Lower leg skin (tissue), 4 donors: ENCODE data around the gene IL17RB. TPM values are rescaled to one million over a fixed set of nuclear protein-coding genes. Genes with fewer than 3 reads are reported as not detected.

Experiments used
- DNase-seq, 2 donors: peaks; one replicate each; pipeline ENCODE4 v3.0.0-alpha.2; 2019; ENCODE audit warnings: low spot score in 2 of 2
- H3K4me3 ChIP-seq: fragments of 200-600 bp; sonication (generic); 2 replicates; pipeline ENCODE4 v1.5.1; 2017; ENCODE audit warnings: mild to moderate bottlenecking, low read depth; ENCODE audit not compliant: poor library complexity, severe bottlenecking
- POLR2A ChIP-seq, 2 donors: fragments of 450-650 bp; IDR thresholded peaks; one replicate each; pipeline ENCODE4 v1.6.1; 2016 to 2017; ENCODE audit warnings: antibody characterized with exemption in 2 of 2, mild to moderate bottlenecking in 1 of 2, moderate library complexity in 1 of 2
- WGBS, 2 donors: methylation state at CpG; one replicate each; pipeline ENCODE4 v1.1.5; 2018; 5-methylcytosine and 5-hydroxymethylcytosine counted together
- intact Hi-C: fragments of 100-400 bp; cut with DNase I; formaldehyde crosslinking; loops from one replicate; pipeline ENCODE4 v1.15.0; 2023; ENCODE audit warnings: low total_unique reads
- total RNA-seq, 4 donors: library from RNA; depleted of rRNA; stranded (reverse); fragments of >200 nt; gene quantifications; one replicate each; pipeline ENCODE4 v1.1.0, GENCODE V29; 2016
- TF ChIP-seq, protein P1 (sequence below), 3 donors: fragments of 450-650 bp; IDR thresholded peaks; one replicate each; pipeline ENCODE4 v1.5.1; 2016; ENCODE audit warnings: antibody characterized with exemption in 3 of 3, mild to moderate bottlenecking in 3 of 3, moderate library complexity in 2 of 3

The IL17RB gene
- total RNA-seq, 4 donors from 2014 or later: 0.63 to 1.9 (median 0.81) TPM; not detected in 1

DNA sequence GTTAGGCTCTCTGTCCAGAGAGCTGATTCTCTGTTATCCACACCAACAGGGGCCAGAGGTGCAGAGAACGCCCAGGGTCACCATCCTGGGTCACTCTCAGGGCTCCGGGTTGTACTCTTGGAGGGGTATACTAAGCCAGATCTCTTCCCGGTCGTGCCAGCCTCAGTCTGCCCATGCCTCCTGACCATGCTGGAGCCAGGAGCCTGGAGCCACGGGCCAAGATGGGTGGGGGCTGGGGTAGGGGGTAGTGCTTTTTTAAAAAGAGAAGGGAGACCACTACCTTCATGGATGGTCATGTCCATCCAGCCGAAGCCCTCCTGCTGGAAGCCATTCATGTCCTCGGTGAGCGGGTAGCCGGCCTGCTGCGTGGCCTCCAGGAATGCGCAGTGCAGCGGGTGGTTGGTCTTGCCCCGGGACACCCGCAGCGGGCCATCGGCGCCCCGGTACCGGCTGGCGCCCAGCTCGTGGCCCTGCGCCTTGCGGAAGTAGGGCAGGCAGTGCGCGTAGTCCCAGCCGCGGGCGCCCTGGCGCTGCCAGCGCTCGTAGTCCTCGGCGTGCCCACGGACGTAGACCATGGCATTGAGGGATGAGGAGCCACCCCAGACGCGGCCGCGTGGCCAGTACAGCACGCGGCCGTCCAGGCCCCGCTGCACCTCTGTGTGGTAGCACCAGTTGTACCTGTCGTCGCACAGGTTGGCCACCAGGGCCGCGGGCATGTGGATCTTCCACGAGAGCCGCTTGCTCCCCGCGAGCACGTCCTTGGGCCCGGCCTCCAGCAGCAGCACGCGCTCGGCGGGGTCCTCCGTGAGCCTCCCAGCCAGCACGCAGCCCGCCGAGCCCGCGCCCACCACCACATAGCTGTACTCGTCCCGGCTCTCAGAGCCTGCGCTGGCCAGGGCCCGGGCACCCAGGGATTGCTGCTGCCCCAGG lies 23.1 kb upstream of the IL17RB start:
- peak in 1 of 2 donors; percentile 70 for DNase-seq
- TF ChIP-seq POLR2A (IDR thresholded peaks at IDR 0.05): no peak
- TF ChIP-seq, protein P1, sequence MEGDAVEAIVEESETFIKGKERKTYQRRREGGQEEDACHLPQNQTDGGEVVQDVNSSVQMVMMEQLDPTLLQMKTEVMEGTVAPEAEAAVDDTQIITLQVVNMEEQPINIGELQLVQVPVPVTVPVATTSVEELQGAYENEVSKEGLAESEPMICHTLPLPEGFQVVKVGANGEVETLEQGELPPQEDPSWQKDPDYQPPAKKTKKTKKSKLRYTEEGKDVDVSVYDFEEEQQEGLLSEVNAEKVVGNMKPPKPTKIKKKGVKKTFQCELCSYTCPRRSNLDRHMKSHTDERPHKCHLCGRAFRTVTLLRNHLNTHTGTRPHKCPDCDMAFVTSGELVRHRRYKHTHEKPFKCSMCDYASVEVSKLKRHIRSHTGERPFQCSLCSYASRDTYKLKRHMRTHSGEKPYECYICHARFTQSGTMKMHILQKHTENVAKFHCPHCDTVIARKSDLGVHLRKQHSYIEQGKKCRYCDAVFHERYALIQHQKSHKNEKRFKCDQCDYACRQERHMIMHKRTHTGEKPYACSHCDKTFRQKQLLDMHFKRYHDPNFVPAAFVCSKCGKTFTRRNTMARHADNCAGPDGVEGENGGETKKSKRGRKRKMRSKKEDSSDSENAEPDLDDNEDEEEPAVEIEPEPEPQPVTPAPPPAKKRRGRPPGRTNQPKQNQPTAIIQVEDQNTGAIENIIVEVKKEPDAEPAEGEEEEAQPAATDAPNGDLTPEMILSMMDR (IDR thresholded peaks at IDR 0.05): no peak
- intact Hi-C loops: no loop called here
- 94 to 96% methylated on average over 39 to 43 of the region's 67 CpGs for WGBS, 2 donors
- no peak overlapping the region for H3K4me3 ChIP-seq

DNA sequence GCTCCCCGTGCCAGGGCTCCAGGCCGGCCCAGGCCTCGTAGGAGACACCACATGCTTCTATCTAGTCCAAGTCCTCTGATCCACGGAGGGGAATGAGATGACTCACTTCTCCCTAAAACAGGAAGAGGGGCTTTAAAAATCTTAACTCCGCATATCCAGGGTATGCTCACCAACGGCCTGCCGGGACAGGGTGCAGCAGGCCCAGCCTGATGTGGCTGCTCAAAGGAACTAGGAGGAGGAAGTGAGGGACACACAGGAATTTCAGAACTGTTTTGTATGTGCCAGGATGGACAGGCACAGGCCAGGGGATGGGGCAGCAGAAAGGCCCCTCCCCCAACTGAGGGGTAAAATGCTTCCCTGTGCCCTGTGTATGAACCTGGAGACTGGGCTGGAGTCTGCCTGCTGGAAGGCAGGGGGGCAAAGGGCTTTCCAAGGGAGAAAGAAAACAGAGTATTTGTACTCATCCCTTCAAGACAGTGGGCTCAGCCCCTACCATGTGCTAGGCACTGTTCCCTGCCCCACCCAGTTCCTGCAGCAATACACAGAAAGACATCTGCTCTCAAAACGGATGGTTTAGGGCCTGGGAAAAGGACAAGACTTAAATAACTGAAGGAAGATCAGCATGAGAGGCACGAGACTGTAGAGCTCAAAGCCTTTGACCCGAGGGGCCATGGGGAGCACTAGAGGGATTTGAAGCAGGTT lies 22.3 kb upstream of the IL17RB start:
- intact Hi-C loops: no loop called here
- 63 to 69% methylated on average over 8 to 10 of the region's 10 CpGs for WGBS, 2 donors
- peak in 1 of 2 donors; percentile 52 for DNase-seq
- H3K4me3 ChIP-seq: no peak overlapping the region
- TF ChIP-seq, protein P1 (IDR thresholded peaks at IDR 0.05): no peak
- no peak for TF ChIP-seq POLR2A (IDR thresholded peaks at IDR 0.05)

DNA sequence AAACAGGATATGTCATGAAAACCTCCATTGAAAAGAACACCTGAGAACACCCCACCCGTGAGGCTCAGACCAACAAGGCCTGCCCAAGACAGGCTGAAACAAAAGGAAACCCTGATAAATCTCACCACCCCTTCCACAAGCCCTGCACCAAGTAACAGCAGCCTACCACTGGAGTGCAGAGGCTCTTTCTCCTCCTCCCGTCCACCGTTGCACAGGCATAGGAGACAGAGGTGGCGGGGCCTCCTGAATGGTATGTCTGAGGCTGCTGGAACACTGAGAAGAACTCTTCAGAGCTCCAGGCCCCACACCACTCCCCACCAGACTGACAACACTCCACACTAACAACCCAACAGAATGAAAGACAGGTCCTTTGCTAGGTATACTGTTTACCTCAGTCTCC lies 21.6 kb upstream of the IL17RB start:
- peak in 1 of 2 donors; percentile 53 for DNase-seq
- 86 to 90% methylated on average over 4 of the region's 4 CpGs for WGBS, 2 donors
- intact Hi-C loops: no loop called here
- TF ChIP-seq, protein P1 (IDR thresholded peaks at IDR 0.05): no peak
- no peak for TF ChIP-seq POLR2A (IDR thresholded peaks at IDR 0.05)
- H3K4me3 ChIP-seq: no peak overlapping the region

DNA sequence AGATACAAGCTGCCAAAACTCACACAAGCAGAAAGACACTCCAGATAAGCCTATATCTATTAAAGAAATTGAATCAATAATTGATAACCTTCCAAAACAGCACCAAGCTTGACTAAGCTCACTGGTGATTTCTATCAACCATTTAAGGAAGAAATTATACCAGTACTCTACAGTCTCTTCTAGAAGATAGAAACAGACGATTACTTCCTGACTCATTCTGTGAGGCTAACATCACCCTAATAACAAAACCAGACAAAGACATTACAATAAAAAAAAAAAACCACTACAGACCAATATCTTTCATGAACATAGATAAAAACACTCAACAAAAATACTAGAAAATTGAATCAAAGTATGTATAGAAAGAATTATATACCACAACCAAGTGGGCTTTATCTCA lies 20.3 kb upstream of the IL17RB start:
- intact Hi-C loops: no loop called here
- WGBS, 2 donors: 70 to 74% methylated on average over 1 of the region's 1 CpG
- H3K4me3 ChIP-seq: no peak overlapping the region
- DNase-seq: no peak
- TF ChIP-seq, protein P1 (IDR thresholded peaks at IDR 0.05): no peak
- no peak for TF ChIP-seq POLR2A (IDR thresholded peaks at IDR 0.05)

DNA sequence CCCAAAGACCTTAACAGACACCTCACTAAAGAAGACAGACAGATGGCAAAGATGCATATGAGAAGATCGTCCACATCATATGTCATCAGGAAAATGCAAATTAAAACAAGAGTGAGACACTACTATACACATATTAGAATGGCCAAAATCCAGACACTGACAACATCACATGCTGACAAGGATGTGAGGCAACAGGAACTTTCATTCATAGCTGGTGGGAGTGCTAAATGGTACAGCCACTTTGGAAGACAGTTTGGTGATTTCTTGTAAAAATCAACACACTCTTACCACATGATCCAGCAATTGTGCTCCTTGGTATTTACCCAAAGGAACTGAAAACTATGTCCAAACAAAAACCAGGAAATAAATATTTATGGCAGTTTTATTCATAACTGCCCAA lies 17.8 kb upstream of the IL17RB start:
- no peak for DNase-seq
- WGBS, 2 donors: 65 to 86% methylated on average over 1 of the region's 1 CpG
- intact Hi-C loops: no loop called here
- no peak overlapping the region for H3K4me3 ChIP-seq
- TF ChIP-seq, protein P1 (IDR thresholded peaks at IDR 0.05): no peak
- TF ChIP-seq POLR2A (IDR thresholded peaks at IDR 0.05): no peak
